T-helper 17 cell (primary cell): ENCODE results near the gene EPB41L4B. TPM values are rescaled to one million over a fixed set of nuclear protein-coding genes. Genes with fewer than 3 reads are reported as not detected.
"Not testable (repeated sequence)": the region's sequence is repeated elsewhere in the genome, so short reads cannot be mapped to it uniquely, and the experiment has no call there.

Source experiments
- ATAC-seq: fragments of 150-1000 bp; cut with Tn5 transposase; 2 replicates; pipeline ENCODE4 v1.10.0; 2021; ENCODE audit warnings: mild to moderate bottlenecking, moderate library complexity
- DNase-seq, 3 donors: peaks; one replicate each; pipeline versions ENCODE4 v3.0.0 to v3.0.0-alpha.2; 2020 to 2021
- H3K9me3 ChIP-seq: one replicate; pipeline ENCODE4 v1.7.0; 2013; ENCODE audit warnings: low read length, mild to moderate bottlenecking; ENCODE audit not compliant: control insufficient read depth, poor library complexity, severe bottlenecking
- H3K27ac Mint-ChIP-seq: one replicate; pipeline ENCODE4 v1.8.0; 2022; ENCODE audit warnings: mild to moderate bottlenecking, moderate library complexity, mixed read lengths
- H3K27me3 Mint-ChIP-seq: one replicate; pipeline ENCODE4 v1.8.0; 2022; ENCODE audit warnings: mixed read lengths
- H3K36me3 Mint-ChIP-seq: one replicate; pipeline ENCODE4 v1.8.0; 2022; ENCODE audit warnings: low read depth, mixed read lengths
- H3K4me1 Mint-ChIP-seq: one replicate; pipeline ENCODE4 v1.8.0; 2022; ENCODE audit warnings: mild to moderate bottlenecking, mixed read lengths
- H3K4me3 Mint-ChIP-seq: one replicate; pipeline ENCODE4 v1.8.0; 2022; ENCODE audit warnings: mild to moderate bottlenecking, moderate library complexity, mixed read lengths
- total RNA-seq, 4 donors: library from RNA in 2 of 4; stranded (reverse) in 2 of 4; gene quantifications; one replicate each; pipeline ENCODE4 v1.2.3 and lab custom pipeline; 2022 to 2026

The EPB41L4B gene
- total RNA-seq, result not detected
- total RNA-seq (lab: John Stamatoyannopoulos, UW), result 0 reads per million in 2 donors

DNA sequence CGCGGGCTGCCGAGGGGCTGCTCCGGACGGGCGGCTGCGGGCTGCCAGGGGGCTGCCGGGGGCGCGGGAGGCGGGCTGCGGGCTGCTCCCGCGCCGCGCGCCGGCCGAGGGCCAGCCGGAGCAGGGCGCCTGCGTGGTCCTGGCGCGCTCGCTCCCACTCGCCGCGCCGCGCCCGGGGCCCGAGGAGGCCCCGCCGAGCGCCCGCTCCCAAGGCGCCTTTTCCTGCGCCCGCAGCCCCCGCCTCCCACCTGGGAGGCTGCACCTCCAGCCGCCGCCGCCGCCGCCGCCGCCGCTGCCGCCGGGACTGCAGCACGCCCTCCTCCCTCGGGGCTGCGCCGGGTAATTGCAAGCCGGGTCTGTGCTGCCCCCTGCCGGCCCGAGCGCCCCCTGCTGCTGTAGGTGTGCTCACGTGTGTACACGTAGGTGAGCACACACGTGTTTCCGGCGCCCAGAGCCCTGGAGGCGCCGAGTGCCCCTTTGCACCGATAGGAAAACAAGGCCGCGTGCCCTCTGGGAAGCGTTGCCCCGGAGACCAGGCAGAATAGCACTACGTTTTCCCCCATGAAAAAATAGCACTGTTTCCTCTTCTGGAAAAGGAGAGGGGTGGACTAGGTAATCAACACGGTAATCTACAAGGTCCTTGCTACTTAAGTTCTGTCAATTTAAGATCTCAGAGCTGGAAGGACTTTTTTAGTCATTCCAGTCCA is at the start of gene EPB41L4B:
Gene EPB41L4B (minus strand): TSS at position 318 of the 707 bp plus-strand sequence. CDS start 613 bp downstream, outside the sequence.
- Mint-ChIP-seq H3K4me1 (peaks cover 4% of the 10 kb centered on the region), H3K27ac (no peak within 1 kb of the TSS), H3K4me3 (peak within 1 kb of the TSS; percentile 92), H3K27me3 (peaks cover 66% of the 10 kb centered on the region), H3K36me3 (peaks cover 8% of the 10 kb centered on the region)
- peak; percentile 69 to 81 (median 71) for DNase-seq
- H3K9me3 ChIP-seq, result no peaks in the 10 kb centered on the region
- peak; percentile 100 for ATAC-seq

DNA sequence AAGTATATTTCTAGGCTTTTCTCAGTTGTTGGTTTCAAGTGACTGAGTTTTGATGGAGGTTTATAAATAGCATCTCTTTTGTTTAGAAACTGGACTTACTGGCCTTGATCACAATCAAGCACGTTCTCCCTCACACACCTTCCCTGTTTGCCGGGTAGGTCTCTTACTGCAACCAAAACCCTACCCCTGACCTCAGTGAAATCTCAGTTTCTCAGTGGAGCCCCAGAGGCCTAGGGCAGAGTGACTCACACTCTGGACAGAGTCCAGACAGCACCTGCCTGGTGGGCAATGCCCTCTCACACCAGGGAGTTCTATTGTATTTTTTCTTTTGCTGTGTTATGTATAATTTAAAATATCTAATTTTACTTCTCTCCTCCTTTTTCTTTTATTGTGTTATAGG is 48.4 kb upstream of the EPB41L4B start:
- H3K4me3 Mint-ChIP-seq, result no peak overlapping the region
- no peaks in the 10 kb centered on the region for H3K36me3 Mint-ChIP-seq

DNA sequence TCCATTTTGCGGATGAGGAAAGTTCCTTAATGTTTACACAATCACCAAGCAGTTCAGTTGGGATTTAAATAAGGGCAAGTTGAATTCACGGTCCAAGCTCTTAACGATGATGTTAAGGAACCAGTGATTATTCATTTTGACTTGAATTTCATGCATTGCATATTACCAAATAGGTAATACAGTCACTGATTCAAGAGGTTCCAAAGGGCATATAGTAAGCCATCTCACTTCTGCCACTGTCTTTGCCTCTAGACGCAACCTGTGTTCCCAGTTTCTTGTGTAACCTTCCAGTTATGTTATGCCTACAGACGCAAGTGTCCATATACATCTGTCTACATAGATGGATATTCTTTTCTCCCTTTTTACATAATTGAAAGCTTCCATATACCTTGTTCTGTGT is 39.9 kb upstream of the EPB41L4B start:
- no peak for DNase-seq
- Mint-ChIP-seq H3K27ac (no peak overlapping the region), H3K4me1 (no peaks in the 10 kb centered on the region), H3K4me3 (no peak overlapping the region), H3K27me3 (peaks cover 22% of the 10 kb centered on the region), H3K36me3 (no peaks in the 10 kb centered on the region)
- no peak for ATAC-seq
- no peaks in the 10 kb centered on the region for H3K9me3 ChIP-seq

More for the DNA sequence above, 48.4 kb upstream of the EPB41L4B start:
- Mint-ChIP-seq H3K4me1 (no peaks in the 10 kb centered on the region), H3K27ac (no peak overlapping the region), H3K27me3 (peaks cover 13% of the 10 kb centered on the region)
- ATAC-seq (no peak), DNase-seq (no peak)
- H3K9me3 ChIP-seq, result no peaks in the 10 kb centered on the region

DNA sequence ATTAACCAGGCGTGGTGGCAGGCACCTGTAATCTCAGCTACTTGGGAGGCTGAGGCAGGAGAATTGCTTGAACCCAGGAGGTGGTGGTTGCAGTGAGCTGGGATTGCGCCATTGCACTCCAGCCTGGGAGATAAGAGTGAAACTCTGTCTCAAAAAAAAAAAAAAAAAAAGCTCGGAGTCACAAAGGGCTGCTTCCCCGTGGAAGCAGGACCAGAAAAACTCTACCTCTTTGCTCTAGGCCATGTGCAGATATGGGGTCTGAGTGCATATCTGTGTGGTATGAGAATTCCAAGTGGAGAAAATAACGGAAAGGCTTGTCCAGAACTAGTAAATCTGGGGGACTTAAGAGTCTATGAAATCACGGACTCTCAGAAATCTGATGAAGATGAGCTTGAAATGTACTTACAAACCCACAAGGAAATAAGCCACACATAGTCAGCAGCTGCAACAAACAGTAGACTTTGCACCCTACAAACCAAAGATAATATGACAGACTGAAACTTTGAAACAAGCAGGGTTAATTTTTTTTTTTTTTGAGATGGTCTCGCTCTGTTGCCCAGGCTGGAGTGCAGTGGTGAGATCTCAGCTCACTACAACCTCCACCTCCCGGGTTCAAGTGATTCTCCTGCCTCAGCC is 38.2 kb upstream of the EPB41L4B start:
- peaks cover 11% of the 10 kb centered on the region for H3K27me3 Mint-ChIP-seq
- not testable (repeated sequence) for DNase-seq, H3K4me1 Mint-ChIP-seq, H3K4me3 Mint-ChIP-seq, H3K9me3 ChIP-seq, H3K36me3 Mint-ChIP-seq, H3K27ac Mint-ChIP-seq, ATAC-seq

DNA sequence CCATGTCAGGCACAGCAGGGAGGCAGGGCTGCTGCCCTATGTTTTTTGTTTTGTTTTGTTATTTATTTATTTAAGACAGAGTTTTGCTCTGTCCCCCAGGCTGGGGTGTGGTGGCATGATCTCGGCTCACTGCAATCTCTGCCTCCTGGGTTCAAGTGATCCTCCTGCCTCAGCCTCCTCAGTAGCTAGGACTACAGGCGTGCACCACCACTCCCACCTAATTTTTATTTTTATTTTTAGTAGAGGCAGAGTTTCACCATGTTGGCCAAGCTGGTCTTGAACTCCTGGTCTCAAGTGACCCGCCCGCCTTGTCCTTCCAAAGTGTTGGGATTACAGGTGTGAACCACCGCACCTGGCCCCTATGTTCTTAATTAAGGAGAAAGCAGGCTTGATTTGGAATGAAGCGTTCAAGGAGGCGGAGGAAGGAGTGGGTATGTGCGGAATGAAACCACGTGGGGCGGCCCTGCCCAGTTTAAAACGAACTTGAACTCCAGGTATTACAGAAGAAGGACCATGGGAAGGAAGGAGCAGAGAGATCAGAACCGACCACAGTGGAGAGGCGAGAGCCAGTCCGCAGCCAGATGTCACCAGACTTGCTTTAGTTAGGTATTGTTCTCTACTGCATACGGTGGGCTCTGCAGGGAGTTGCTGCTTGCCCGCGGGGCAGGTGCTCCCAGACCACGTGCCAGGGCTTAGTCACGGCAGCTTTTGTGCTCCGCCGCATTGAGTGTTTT is 34.9 kb upstream of the EPB41L4B start:
- Mint-ChIP-seq H3K36me3 (no peaks in the 10 kb centered on the region), H3K27me3 (peaks cover 15% of the 10 kb centered on the region), H3K4me1 (no peaks in the 10 kb centered on the region), H3K4me3 (no peak overlapping the region), H3K27ac (no peak overlapping the region)
- H3K9me3 ChIP-seq, result no peaks in the 10 kb centered on the region
- DNase-seq (no peak), ATAC-seq (no peak)

DNA sequence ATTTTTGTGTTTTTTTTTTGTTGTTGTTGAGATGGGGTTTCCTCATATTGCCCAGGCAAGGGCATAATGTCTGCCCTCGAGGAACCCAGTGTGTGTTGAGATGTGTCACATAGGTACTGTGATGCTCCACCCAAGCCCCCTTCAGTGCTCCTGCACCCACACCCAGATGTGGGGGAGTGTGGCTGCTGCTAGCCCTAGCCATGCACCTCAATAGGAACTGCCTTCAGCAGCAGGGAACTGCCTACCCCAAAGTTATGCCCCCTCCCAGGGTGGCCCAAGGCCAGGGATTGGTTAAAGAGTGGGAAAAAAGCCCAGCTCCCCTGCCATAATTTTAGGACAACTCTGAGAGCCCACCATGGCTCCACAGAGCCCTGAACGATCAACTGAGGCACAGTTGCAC is 33.3 kb upstream of the EPB41L4B start:
- no peak for DNase-seq
- no peak overlapping the region for H3K27ac Mint-ChIP-seq
- peaks cover 16% of the 10 kb centered on the region for H3K27me3 Mint-ChIP-seq
- H3K9me3 ChIP-seq, result no peaks in the 10 kb centered on the region
- no peaks in the 10 kb centered on the region for H3K4me1 Mint-ChIP-seq
- H3K36me3 Mint-ChIP-seq, result no peaks in the 10 kb centered on the region
- ATAC-seq, result no peak
- H3K4me3 Mint-ChIP-seq, result no peak overlapping the region

DNA sequence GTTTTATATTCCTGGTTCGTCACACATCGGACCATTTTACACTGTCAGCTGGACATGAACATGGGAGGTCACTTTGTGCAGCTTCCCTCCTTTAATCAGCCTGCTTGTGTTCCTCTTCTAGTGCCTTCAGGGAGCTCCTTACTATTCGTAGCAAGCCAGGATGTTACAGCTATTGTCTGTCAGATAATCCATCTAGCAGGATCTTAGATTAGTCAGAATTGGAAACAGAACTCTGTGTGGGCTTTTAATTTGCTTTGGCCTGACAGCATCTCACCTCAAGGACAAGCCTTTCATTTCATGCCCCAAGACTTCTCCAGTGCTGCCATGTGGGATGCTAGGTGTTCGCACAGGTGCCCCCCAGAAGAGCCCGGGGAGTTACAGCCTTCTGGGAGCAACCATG is 30.2 kb upstream of the EPB41L4B start:
- DNase-seq (no peak), ATAC-seq (no peak)
- Mint-ChIP-seq H3K27ac (no peak overlapping the region), H3K4me1 (no peaks in the 10 kb centered on the region), H3K27me3 (peaks cover 19% of the 10 kb centered on the region), H3K36me3 (no peaks in the 10 kb centered on the region), H3K4me3 (no peak overlapping the region)
- H3K9me3 ChIP-seq, result no peaks in the 10 kb centered on the region

DNA sequence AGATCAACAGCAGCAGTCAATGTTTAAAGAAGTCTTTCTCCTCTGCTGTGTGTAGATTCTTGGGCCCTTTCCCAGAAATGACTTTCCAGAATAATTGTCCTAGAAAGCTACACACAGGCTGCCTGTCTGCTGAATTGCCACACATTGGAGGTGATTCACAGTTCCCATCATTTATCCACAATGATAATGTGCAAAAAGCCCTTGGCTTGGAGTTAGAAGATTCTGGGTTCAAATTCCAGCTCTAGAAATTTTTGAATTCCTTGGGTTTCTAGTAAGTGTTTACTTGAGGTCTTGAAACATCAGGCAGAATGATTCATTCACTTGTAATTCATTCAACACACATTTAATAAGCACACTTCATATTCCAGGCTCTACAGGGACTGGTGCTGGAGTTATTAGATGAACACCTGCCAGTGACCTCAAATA is 28.6 kb upstream of the EPB41L4B start:
- DNase-seq, result no peak
- no peak overlapping the region for H3K4me3 Mint-ChIP-seq

DNA sequence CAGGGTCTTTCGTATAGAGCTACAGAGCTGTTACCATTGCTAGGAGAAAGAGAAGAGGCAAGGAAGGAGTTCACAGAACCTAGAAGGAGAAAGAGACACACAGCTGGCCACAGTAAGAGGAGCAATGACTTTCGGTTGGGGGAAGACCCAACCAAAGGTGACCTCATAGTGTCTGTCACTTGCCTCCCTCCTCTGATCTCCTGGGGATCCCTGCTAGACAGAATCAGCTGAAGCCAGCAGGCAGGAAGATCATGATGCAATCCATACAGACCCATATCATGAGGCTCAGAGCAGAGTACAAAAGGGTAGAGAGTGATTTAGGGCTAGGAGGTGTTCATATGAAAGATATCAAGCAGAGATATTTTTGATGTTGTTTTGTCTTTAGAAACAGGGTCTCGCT is 26.0 kb upstream of the EPB41L4B start:
- H3K9me3 ChIP-seq, result no peaks in the 10 kb centered on the region
- Mint-ChIP-seq H3K27ac (no peak overlapping the region), H3K27me3 (peaks cover 25% of the 10 kb centered on the region), H3K4me3 (no peak overlapping the region), H3K4me1 (no peaks in the 10 kb centered on the region), H3K36me3 (no peaks in the 10 kb centered on the region)
- ATAC-seq (no peak), DNase-seq (no peak)

More for the DNA sequence above, 28.6 kb upstream of the EPB41L4B start:
- peaks cover 19% of the 10 kb centered on the region for H3K27me3 Mint-ChIP-seq
- no peaks in the 10 kb centered on the region for H3K4me1 Mint-ChIP-seq
- H3K9me3 ChIP-seq, result no peaks in the 10 kb centered on the region
- H3K36me3 Mint-ChIP-seq, result no peaks in the 10 kb centered on the region
- no peak overlapping the region for H3K27ac Mint-ChIP-seq
- ATAC-seq, result no peak

DNA sequence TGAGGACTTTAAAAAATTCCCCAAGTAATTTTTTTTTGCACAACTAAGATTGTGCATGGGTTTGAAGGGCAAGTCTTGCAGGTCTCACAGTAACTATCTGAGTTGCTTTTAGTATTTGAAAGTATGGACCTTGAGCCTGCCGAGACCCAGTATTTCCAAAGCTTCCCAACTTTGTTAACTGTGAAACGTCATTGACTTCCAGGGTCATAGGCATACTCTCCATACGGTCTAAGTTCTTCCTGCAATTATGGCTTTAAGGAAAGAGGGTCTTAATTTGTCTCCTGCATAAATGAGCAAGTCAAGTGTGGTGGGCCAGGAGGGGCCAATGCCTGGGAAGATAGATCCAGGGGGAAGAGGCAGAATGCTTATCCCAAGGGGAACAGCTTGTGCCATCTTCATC is 24.0 kb upstream of the EPB41L4B start:
- no peak for DNase-seq
- H3K27ac Mint-ChIP-seq, result no peak overlapping the region
- H3K27me3 Mint-ChIP-seq, result peaks cover 20% of the 10 kb centered on the region
- no peak overlapping the region for H3K4me3 Mint-ChIP-seq
- no peaks in the 10 kb centered on the region for H3K4me1 Mint-ChIP-seq
- no peak for ATAC-seq
- H3K36me3 Mint-ChIP-seq, result no peaks in the 10 kb centered on the region
- H3K9me3 ChIP-seq, result no peaks in the 10 kb centered on the region

DNA sequence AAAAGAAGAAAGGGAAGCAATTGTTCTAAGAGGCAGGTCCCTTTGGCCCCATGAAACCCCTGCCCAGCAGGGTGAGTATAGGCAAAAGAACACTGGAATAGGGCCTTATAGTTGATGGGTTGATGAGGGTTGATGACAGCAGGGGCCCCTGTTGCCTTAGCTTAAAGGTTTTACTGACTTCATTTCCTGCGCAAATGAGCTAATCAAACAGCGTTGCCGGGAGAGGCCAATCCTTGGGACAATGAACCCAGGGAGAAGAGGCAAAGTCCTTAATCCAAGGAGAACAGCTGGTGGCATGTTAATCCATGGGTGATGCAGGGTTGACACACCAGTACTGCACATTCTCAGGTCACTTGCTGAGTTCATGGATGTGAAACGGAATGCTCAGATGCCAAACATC is 22.0 kb upstream of the EPB41L4B start:
- no peaks in the 10 kb centered on the region for H3K36me3 Mint-ChIP-seq
- no peaks in the 10 kb centered on the region for H3K4me1 Mint-ChIP-seq
- ATAC-seq, result no peak
- DNase-seq, result no peak
- H3K27ac Mint-ChIP-seq, result no peak overlapping the region
- no peak overlapping the region for H3K4me3 Mint-ChIP-seq
- H3K9me3 ChIP-seq, result no peaks in the 10 kb centered on the region
- H3K27me3 Mint-ChIP-seq, result peaks cover 20% of the 10 kb centered on the region

DNA sequence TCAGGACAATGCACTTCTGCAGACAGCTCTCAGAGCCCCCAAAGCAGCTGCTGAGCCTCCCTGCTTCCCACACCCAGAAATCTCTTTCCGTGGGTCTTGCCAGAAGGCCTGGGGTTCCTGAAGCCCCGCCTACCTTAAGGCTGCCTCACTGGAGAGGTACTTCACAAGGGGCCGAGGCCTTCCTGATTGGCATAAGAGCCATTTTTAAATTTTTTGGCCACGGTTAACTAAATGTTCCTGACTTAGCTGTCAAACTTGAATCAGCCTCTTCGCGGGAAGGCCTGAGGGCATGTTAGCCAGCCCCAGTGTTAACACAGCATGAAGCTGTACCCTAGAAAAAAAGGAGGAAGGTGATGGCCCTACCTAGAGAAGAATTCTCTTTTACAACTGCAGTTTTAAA is 20.7 kb upstream of the EPB41L4B start:
- Mint-ChIP-seq H3K27me3 (peaks cover 14% of the 10 kb centered on the region), H3K4me3 (no peak overlapping the region), H3K4me1 (no peaks in the 10 kb centered on the region), H3K27ac (no peak overlapping the region), H3K36me3 (no peaks in the 10 kb centered on the region)
- ATAC-seq (no peak), DNase-seq (no peak)
- no peaks in the 10 kb centered on the region for H3K9me3 ChIP-seq

DNA sequence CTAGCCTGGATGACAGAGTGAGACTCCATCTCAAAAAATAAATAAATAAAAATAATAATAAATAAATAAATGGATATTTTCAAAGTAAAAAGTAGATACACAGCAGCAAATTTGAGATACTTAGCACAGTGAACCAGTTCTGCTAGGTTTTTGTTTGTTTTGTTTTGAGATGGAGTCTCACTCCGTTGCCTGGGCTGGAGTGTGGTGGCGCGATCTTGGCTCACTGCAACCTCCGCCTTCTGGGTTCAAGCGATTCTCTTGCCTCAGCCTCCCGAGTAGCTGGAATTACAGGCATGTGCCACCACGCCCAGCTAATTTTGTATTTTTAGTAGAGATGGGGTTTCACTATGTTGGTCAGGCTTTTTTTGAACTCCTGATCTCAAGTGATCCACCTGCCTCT is 20.1 kb upstream of the EPB41L4B start:
- H3K4me1 Mint-ChIP-seq, H3K36me3 Mint-ChIP-seq, H3K4me3 Mint-ChIP-seq, H3K9me3 ChIP-seq, H3K27ac Mint-ChIP-seq, ATAC-seq, DNase-seq: not testable (repeated sequence)
- peaks cover 12% of the 10 kb centered on the region for H3K27me3 Mint-ChIP-seq
